Measurements from ENCODE around the gene DPEP1. TPM values are rescaled to one million over a fixed set of nuclear protein-coding genes. Genes with fewer than 3 reads are reported as not detected.

Gene DPEP1
- polyA plus RNA-seq, 3 donors, result not detected

GRCh38 chr16:89600956-89601355 lies 12.5 kb upstream of the DPEP1 start:
- no peak overlapping the region for H2AFZ ChIP-seq (ENCODE audit: insufficient read depth, low read depth, low read length, poor library complexity, severe bottlenecking)
- TF ChIP-seq CTCF (IDR thresholded peaks at IDR 0.05), result no peak
- Mint-ChIP-seq H3K36me3 (no peaks in the 10 kb centered on the region), H3K4me1 (peaks cover 7% of the 10 kb centered on the region), H3K27me3 (ENCODE audit: low read depth in 3 of 3) (peaks cover 2 to 23% (median 4%) of the 10 kb centered on the region in 3 donors), H3K9me3 (peaks cover 0 to 5% (median 0%) of the 10 kb centered on the region in 7 donors), H3K27ac (no peak overlapping the region), H3K4me3 (no peak overlapping the region)
- peaks cover 0 to 8% of the 10 kb centered on the region in 2 donors for H3K4me1 ChIP-seq (ENCODE audit: control insufficient read depth in 1 of 2, insufficient read depth in 2 of 2, low read length in 2 of 2)
- H3K4me2 ChIP-seq (replicated peaks; ENCODE audit: extremely low read depth, low read length, poor library complexity, severe bottlenecking), result no peak overlapping the region
- no peaks in the 10 kb centered on the region for H3K79me2 ChIP-seq (ENCODE audit: insufficient read depth, low read length)
- no peak for DNase-seq
- H3K27ac ChIP-seq (ENCODE audit: low read depth in 1 of 2, low read length in 2 of 2), result no peak overlapping the region
- H3K27me3 ChIP-seq (ENCODE audit: control insufficient read depth in 2 of 2, insufficient read depth in 2 of 2, low read length in 2 of 2), result no peaks in the 10 kb centered on the region
- no peaks in the 10 kb centered on the region for H3K36me3 ChIP-seq (replicated peaks in 1 of 2; ENCODE audit: control insufficient read depth in 1 of 2, insufficient read depth in 2 of 2, low read length in 2 of 2)
- H3K4me3 ChIP-seq (replicated peaks in 1 of 3; ENCODE audit: low read depth in 2 of 3, low read length in 3 of 3), result no peak overlapping the region
- no peak overlapping the region for H3K9ac ChIP-seq (ENCODE audit: insufficient read depth, low read length, poor library complexity, severe bottlenecking)
- 91% methylated on average over 4 of the region's 8 CpGs for WGBS (ENCODE audit: insufficient coverage)
- H4K20me1 ChIP-seq (ENCODE audit: insufficient read depth, low read length), result no peaks in the 10 kb centered on the region
- intact Hi-C loops (cut with micrococcal nuclease), result no loop called here
- no peaks in the 10 kb centered on the region for H3K9me3 ChIP-seq (replicated peaks in 1 of 2; ENCODE audit: control insufficient read depth in 1 of 2, insufficient read depth in 1 of 2, low read length in 2 of 2)

- Mint-ChIP-seq H3K36me3 (no peaks in the 10 kb centered on the region), H3K4me1 (peaks cover 7% of the 10 kb centered on the region), H3K4me3 (no peak overlapping the region), H3K27me3 (ENCODE audit: low read depth in 3 of 3) (peaks cover 2 to 23% (median 4%) of the 10 kb centered on the region in 3 donors), H3K9me3 (peaks cover 0 to 5% (median 0%) of the 10 kb centered on the region in 7 donors), H3K27ac (no peak overlapping the region)
- H4K20me1 ChIP-seq (ENCODE audit: insufficient read depth, low read length), result no peaks in the 10 kb centered on the region
- H3K79me2 ChIP-seq (ENCODE audit: insufficient read depth, low read length), result no peaks in the 10 kb centered on the region
- no peaks in the 10 kb centered on the region for H3K36me3 ChIP-seq (replicated peaks in 1 of 2; ENCODE audit: control insufficient read depth in 1 of 2, insufficient read depth in 2 of 2, low read length in 2 of 2)
- DNase-seq, result no peak
- WGBS (ENCODE audit: insufficient coverage), result 79% methylated on average over 22 of the region's 22 CpGs
- TF ChIP-seq CTCF (IDR thresholded peaks at IDR 0.05), result no peak
- H2AFZ ChIP-seq (ENCODE audit: insufficient read depth, low read depth, low read length, poor library complexity, severe bottlenecking), result no peak overlapping the region
- no peak overlapping the region for H3K4me3 ChIP-seq (replicated peaks in 1 of 3; ENCODE audit: low read depth in 2 of 3, low read length in 3 of 3)
- intact Hi-C loops (cut with micrococcal nuclease), result no loop called here
- no peak overlapping the region for H3K4me2 ChIP-seq (replicated peaks; ENCODE audit: extremely low read depth, low read length, poor library complexity, severe bottlenecking)
- no peaks in the 10 kb centered on the region for H3K9me3 ChIP-seq (replicated peaks in 1 of 2; ENCODE audit: control insufficient read depth in 1 of 2, insufficient read depth in 1 of 2, low read length in 2 of 2)
- H3K27me3 ChIP-seq (ENCODE audit: control insufficient read depth in 2 of 2, insufficient read depth in 2 of 2, low read length in 2 of 2), result no peaks in the 10 kb centered on the region
- peaks cover 0 to 8% of the 10 kb centered on the region in 2 donors for H3K4me1 ChIP-seq (ENCODE audit: control insufficient read depth in 1 of 2, insufficient read depth in 2 of 2, low read length in 2 of 2)
- no peak overlapping the region for H3K27ac ChIP-seq (ENCODE audit: low read depth in 1 of 2, low read length in 2 of 2)
- H3K9ac ChIP-seq (ENCODE audit: insufficient read depth, low read length, poor library complexity, severe bottlenecking), result no peak overlapping the region
Observed at GRCh38 chr16:89601906-89602272, 11.6 kb upstream of the DPEP1 start.

Data from CD14-positive monocyte (primary cell).